A204.1 (cell line): ENCODE measurements around the gene KDM4F.

ENCODE experiments used
- FAIRE-seq: peaks from 2 replicates; lab custom pipeline; 2012; peaks lifted over from hg19 to GRCh38; lab: Jason Lieb, UNC

Gene KDM4F

GRCh38 chr11:95065336-95065735 lies 16.1 kb downstream of the KDM4F start:
- no peak for FAIRE-seq

- no peak for FAIRE-seq
These were observed 17.5 kb downstream of the KDM4F start, which contains the start of gene SRSF8 for GRCh38 chr11:95066716-95067038. SRSF8 (plus strand) TSS chr11:95066919; CDS start chr11:95067227, 308 bp downstream.

- no peak for FAIRE-seq
These were observed 18.0 kb downstream of the KDM4F start for GRCh38 chr11:95067039-95067840.

- FAIRE-seq, result no peak
These were observed 18.6 kb downstream of the KDM4F start for GRCh38 chr11:95067841-95068219.

- peak; percentile 88 for FAIRE-seq
These were observed 19.3 kb downstream of the KDM4F start for GRCh38 chr11:95068549-95068948.

- FAIRE-seq, result no peak
These were observed 21.2 kb downstream of the KDM4F start for GRCh38 chr11:95070471-95070870.

GRCh38 chr11:95072948-95073347 lies 23.7 kb downstream of the KDM4F start:
- FAIRE-seq, result no peak

DNA sequence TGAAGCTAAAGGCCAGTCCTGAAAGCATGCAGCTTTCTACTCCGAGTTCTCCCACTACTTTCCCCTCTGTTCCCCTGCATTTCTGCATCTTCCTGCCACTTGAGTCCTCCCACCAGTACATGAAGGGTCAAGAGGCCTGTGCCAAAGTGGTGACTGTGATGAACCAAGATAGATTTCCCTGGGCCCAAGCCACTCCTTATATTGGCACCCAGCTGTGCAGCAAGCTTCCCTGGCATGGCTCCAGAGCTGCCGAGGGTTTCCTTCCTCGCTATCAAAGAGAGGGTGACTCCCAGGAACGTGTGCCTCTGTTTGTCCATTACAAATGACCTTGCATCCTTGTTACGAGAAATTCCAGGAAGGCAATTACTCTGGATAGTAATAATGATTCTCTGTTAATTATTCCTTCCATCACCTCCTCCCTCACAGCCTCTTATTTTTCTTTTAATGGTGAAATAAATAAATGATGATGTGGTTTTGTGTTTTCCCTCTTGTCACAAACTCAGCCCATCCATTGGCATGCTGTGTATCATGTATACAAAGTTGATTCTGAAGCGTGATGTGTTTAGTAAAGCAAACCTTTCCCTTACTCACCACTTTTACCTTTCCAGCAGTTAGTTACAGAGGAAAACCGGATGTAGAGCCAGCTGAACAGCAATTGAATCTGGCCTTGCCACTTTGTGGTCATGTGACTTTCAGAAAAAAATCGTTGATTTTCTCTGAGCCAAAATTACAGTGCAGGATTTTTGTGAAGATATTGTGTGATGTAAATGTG lies 25.8 kb downstream of the KDM4F start:
- no peak for FAIRE-seq

GRCh38 chr11:95076416-95076815 lies 27.2 kb downstream of the KDM4F start:
- FAIRE-seq, result no peak

- FAIRE-seq, result no peak
These were observed 27.8 kb downstream of the KDM4F start for GRCh38 chr11:95076981-95077380.

DNA sequence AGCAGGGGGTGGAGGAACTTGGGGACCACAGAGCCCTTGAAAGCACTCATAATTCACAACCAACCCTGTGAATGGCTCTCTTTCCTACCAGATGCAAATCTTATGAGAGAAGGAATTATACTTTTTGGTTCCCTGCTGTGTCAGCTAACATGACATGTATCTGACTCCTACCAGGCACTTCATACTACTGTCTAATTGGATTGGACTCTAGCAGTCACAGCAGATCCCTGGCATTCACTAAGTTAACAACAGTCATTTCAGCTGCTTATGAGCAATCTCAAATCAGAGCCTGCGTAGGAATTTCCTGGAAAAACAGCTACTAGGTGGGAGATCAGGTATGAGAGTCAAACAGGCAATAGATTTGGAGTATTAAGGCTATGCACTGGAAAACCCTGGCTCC lies 29.3 kb downstream of the KDM4F start:
- FAIRE-seq, result no peak

DNA sequence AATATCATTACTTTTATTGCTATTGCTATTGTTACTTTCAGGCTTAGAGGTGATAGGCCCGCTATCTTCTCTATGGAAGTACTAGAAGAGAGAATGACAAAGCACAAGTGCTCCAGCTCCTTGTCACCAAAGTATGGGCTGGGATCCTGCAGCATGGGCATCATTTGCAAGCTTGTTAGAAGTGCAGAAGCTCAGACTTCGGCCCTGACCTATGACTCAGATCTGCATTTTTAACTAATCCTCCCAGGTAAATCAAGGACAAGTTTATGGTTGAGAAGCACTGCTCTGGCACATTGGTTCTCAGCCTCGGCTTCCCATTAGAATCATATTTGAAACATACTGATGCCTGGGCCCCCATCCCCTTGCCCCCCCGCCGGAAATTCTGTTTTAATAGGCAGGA lies 31.8 kb downstream of the KDM4F start:
- no peak for FAIRE-seq

DNA sequence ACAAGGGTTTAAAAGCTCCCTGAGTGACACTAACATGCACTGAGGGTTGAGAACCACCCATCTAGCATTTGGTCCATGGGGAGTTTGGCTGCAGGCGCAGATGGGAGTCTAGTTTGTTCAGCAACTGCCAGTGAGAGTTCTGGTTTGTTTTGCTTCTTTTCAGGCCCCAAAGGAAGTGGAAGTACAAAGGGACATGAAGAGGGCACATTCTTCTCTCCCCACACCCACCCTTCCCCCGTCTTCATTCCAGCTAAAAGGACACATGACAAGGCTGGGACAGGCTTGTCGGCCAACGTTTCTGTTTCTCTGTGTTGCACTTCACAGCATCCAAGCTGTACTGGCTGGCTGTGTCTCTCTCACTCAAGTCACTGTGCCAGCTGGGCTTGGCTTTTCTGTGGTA lies 32.2 kb downstream of the KDM4F start:
- FAIRE-seq, result no peak

DNA sequence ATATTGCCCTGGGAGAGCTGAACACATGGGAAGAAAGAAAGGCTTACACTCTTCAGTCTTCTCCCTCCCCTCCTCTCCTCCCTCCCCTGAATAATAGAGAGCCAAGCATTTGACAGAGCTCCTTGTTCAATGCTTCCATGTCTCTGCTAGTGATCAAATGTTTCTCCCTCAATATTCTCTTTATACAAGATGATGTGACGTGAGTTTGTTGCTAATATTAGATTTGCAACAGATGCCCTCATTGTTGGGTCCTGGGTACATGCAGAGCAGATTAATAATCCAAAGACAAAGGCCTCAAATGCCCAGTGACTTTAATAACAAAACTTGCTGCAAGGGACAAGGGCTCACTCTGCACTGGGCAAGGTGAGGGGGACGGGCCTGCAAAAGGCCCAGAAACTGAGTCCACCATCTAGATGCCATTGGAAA lies 33.4 kb downstream of the KDM4F start:
- FAIRE-seq, result no peak

GRCh38 chr11:95084509-95084908 lies 35.3 kb downstream of the KDM4F start:
- no peak for FAIRE-seq

GRCh38 chr11:95085117-95085816 lies 36.0 kb downstream of the KDM4F start:
- no peak for FAIRE-seq

DNA sequence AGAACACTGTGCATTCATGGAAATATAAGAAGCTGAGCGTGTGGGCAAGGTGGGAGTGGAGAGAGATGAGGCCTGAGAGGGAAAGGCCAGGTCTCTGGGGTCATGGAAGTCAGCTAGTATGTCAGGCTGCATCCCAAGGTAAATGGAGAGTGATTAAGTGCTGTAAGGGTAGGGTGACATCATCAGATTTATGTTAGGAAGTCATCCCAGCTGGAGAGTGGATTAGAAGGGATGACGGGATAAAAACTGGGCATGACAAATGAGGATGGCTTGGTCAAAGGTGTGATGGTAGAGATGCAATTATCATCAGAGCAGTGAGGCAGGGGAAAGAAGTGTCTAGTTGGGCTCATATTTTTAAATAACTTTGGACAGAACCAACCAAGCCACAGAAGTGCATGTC lies 36.9 kb downstream of the KDM4F start:
- FAIRE-seq, result no peak

GRCh38 chr11:95086836-95087570 lies 37.8 kb downstream of the KDM4F start:
- FAIRE-seq, result no peak

DNA sequence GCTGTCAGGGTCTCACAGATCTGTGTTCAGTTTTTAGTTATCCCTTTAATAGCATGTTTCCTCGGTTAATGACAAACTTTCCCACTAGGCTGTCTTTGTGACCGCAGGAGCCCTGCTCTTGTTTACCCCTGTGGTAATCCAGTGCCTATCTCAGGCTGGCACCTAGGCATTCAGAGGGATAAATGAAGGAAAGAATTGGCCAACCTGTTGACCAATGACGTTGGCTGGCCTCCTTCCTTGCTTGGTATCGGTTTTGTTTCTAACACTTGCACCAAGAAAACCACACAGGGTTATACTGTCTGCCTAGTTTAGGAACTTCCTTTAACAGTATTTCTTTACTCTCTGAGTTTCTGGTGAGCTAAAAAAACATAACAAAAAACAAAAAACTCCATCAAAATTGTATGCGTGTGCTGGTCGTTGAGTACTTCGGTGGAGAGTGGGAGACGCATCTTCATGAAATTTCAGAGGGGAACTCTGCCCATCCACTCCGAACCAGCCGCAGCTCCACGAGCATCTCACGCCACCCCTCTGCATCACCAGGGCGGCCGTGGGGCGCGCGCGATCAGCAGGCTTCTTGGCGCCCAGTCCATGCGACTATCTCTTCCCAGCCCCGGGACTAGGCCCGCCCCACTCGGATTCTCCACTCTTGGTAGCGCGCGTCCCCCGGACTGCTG lies 39.9 kb downstream of the KDM4F start:
- no peak for FAIRE-seq

DNA sequence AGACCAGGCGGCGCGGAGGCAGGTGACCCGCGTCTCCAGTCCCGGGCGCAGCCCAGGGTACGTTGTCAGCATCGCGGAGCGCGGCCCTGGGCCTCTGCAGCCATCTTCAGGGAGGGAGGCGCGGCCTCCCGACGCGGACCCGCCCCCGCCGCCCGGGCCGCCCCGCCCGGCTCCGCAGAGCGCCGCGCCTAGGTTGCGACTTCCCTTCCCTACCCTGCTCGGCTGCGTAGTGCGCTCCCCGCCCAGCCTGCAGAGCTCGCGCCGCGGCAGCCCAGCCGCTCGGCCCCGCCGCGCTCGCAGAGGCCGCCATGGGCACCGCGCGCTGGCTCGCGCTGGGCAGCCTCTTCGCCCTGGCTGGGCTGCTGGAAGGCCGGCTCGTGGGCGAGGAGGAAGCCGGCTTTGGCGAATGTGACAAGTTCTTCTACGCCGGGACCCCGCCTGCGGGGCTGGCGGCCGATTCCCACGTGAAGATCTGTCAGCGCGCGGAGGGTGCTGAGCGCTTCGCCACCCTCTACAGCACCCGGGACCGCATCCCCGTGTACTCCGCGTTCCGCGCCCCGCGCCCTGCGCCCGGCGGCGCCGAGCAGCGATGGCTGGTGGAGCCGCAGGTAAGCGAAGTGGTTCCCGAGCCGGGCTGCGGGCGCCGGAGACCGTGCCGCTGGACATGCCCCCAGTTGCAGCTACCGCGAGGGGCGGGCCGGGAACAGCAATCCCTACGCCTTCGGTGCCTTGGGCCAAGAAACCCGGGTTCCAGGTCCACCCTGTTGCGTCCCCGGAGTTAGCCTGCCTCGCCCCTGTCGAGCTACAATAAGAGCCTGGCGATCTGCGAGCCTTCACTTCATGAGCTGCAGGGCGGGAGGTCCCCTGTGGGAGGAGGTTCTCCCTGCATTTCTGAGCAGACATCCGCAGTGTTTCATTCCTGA lies 40.7 kb downstream of the KDM4F start, which contains the start of gene ENDOD1:
TSS of gene ENDOD1 (plus strand) at position 227 of the 923 bp plus-strand sequence. CDS start at position 309, 82 bp downstream.
- FAIRE-seq, result no peak
